Activated naive CD8-positive, alpha-beta T cell treated with anti-CD3 and anti-CD28 coated beads, Interleukin-2, amount 10 ng/mL, durations not matched to agents 7 days and 5 days (primary cell): ENCODE measurements around the gene LOX. TPM values are rescaled to one million over a fixed set of nuclear protein-coding genes. Genes with fewer than 3 reads are reported as not detected.
"Not testable (repeated sequence)": the region's sequence is repeated elsewhere in the genome, so short reads cannot be mapped to it uniquely, and the experiment has no call there.

ENCODE experiments used
- ATAC-seq: fragments of 150-1000 bp; cut with Tn5 transposase; one replicate; pipeline ENCODE4 v1.10.0; 2021; ENCODE audit warnings: low read depth, moderate library complexity
- POLR2A ChIA-PET: fragments of 350-600 bp; sonication (Branson Sonifier 250); formaldehyde crosslinking; loops from one replicate; lab custom pipeline; 2021; ENCODE audit warnings: antibody characterized with exemption; lab: Charles Lee
- DNase-seq: peaks from one replicate; pipeline ENCODE4 v3.0.0; 2021
- H3K27ac Mint-ChIP-seq: one replicate; pipeline ENCODE4 v1.8.0; 2022; ENCODE audit warnings: mild to moderate bottlenecking, mixed read lengths
- H3K27me3 Mint-ChIP-seq: one replicate; pipeline ENCODE4 v1.8.0; 2022; ENCODE audit warnings: mild to moderate bottlenecking, moderate library complexity, mixed read lengths
- H3K36me3 Mint-ChIP-seq: one replicate; pipeline ENCODE4 v1.8.0; 2021; ENCODE audit warnings: mild to moderate bottlenecking, mixed read lengths
- H3K4me1 Mint-ChIP-seq: one replicate; pipeline ENCODE4 v1.8.0; 2021; ENCODE audit warnings: mixed read lengths
- H3K4me3 Mint-ChIP-seq: one replicate; pipeline ENCODE4 v1.8.0; 2022; ENCODE audit warnings: mild to moderate bottlenecking, moderate library complexity, mixed read lengths
- H3K9me3 Mint-ChIP-seq: one replicate; pipeline ENCODE4 v1.8.0; 2021; ENCODE audit warnings: mixed read lengths
- total RNA-seq, 2 experiments: library from RNA; stranded (reverse); gene quantifications; one replicate each; pipeline ENCODE4 v1.2.3, GENCODE V29; 2021

LOX gene
- total RNA-seq, 2 experiments from 2014 or later: not detected

DNA sequence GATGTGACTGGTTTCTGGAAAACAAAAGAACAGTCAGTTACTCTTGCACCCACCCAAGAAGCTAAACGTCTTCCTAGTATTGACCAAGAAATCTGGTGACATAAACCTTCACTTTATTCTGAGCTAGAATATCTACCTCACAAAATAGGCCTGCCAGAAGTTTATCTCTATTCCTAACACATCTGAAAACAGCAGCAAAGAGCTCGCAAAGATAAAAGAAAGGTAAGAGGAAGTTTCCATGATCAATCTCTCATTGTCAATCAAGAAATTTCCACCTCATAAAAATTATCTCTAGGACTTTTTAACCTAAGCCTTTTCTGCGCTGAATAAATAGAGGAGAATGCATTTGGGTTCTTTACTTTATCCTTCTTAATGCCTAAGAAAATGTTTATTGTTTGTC lies 34.0 kb upstream of the LOX start:
- H3K4me1 Mint-ChIP-seq: no peaks in the 10 kb centered on the region
- H3K27me3 Mint-ChIP-seq: peaks cover 5% of the 10 kb centered on the region
- no peak overlapping the region for H3K4me3 Mint-ChIP-seq
- no peaks in the 10 kb centered on the region for H3K36me3 Mint-ChIP-seq
- POLR2A ChIA-PET: no interaction called here
- H3K27ac Mint-ChIP-seq: no peak overlapping the region
- no peaks in the 10 kb centered on the region for H3K9me3 Mint-ChIP-seq
- DNase-seq (no peak), ATAC-seq (no peak)

GRCh38 chr5:122111460-122111859 lies 33.4 kb upstream of the LOX start:
- ATAC-seq: no peak
- Mint-ChIP-seq H3K4me1 (no peaks in the 10 kb centered on the region), H3K4me3 (no peak overlapping the region), H3K27me3 (peaks cover 5% of the 10 kb centered on the region), H3K9me3 (no peaks in the 10 kb centered on the region), H3K36me3 (no peaks in the 10 kb centered on the region), H3K27ac (no peak overlapping the region)
- DNase-seq: no peak
- POLR2A ChIA-PET: no interaction called here

- POLR2A ChIA-PET: no interaction called here
- Mint-ChIP-seq H3K27ac (no peak overlapping the region), H3K4me3 (no peak overlapping the region), H3K9me3 (no peaks in the 10 kb centered on the region), H3K4me1 (no peaks in the 10 kb centered on the region), H3K36me3 (no peaks in the 10 kb centered on the region), H3K27me3 (peaks cover 5% of the 10 kb centered on the region)
- no peak for ATAC-seq
- DNase-seq: no peak
Measured at GRCh38 chr5:122110987-122111386, 32.9 kb upstream of the LOX start.

GRCh38 chr5:122107016-122107415 lies 29.0 kb upstream of the LOX start:
- POLR2A ChIA-PET: no interaction called here
- H3K4me1 Mint-ChIP-seq: no peaks in the 10 kb centered on the region
- H3K9me3 Mint-ChIP-seq: no peaks in the 10 kb centered on the region
- ATAC-seq: no peak
- peaks cover 11% of the 10 kb centered on the region for H3K27me3 Mint-ChIP-seq
- H3K36me3 Mint-ChIP-seq: no peaks in the 10 kb centered on the region
- H3K27ac Mint-ChIP-seq: no peak overlapping the region
- H3K4me3 Mint-ChIP-seq: no peak overlapping the region
- DNase-seq: no peak

GRCh38 chr5:122105909-122106308 lies 27.9 kb upstream of the LOX start:
- Mint-ChIP-seq H3K9me3 (no peaks in the 10 kb centered on the region), H3K36me3 (no peaks in the 10 kb centered on the region), H3K27me3 (peaks cover 11% of the 10 kb centered on the region), H3K27ac (no peak overlapping the region), H3K4me3 (no peak overlapping the region), H3K4me1 (no peaks in the 10 kb centered on the region)
- ATAC-seq: no peak
- POLR2A ChIA-PET: no interaction called here
- DNase-seq: no peak

GRCh38 chr5:122102825-122103224 lies 24.8 kb upstream of the LOX start:
- Mint-ChIP-seq H3K36me3 (no peaks in the 10 kb centered on the region), H3K27me3 (peaks cover 8% of the 10 kb centered on the region), H3K9me3 (no peaks in the 10 kb centered on the region), H3K4me1 (no peaks in the 10 kb centered on the region), H3K27ac (no peak overlapping the region), H3K4me3 (no peak overlapping the region)
- POLR2A ChIA-PET: no interaction called here
- ATAC-seq: no peak
- no peak for DNase-seq

- ATAC-seq (no peak), DNase-seq (no peak)
- H3K36me3 Mint-ChIP-seq: no peaks in the 10 kb centered on the region
Measured at GRCh38 chr5:122101636-122102285, 23.7 kb upstream of the LOX start.

DNA sequence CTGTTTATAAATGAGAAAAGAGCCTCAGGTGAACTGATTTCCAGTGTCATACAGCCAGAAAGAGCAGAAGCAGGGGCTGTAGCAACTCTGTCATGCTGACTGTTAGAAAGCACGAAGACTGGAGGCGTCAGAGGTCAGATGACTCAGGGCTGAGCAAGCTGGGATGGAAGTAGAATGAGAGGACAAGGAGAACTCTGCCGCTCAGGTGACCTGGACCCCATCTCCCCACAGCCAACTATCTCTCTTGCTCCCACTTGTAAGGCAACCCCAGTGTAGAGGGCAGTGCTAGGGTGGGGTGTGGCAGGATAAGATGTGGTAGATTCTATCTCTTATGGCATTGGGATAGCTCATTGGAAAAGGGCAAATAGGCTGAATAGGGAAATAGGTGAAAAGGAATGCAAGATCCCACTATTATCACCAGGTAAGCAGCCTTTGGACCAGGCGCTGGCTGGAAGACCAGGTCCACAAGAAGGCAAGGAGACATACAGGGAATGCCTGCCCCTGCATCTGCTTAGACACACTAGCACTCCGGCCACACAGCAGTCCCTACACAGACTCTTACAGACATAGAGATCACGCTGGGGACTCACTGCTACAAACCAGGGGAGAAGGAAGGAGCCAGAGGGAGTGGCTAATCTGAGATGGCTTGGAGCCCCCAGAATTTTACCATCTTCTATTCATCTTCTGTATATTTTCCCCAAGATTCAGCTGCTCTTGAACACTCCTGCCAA lies 21.2 kb upstream of the LOX start:
- Mint-ChIP-seq H3K9me3 (no peaks in the 10 kb centered on the region), H3K27ac (no peak overlapping the region), H3K4me1 (no peaks in the 10 kb centered on the region), H3K27me3 (peaks cover 4% of the 10 kb centered on the region), H3K4me3 (no peak overlapping the region), H3K36me3 (no peaks in the 10 kb centered on the region)
- POLR2A ChIA-PET: no interaction called here
- DNase-seq (no peak), ATAC-seq (no peak)

More at GRCh38 chr5:122101636-122102285, 23.7 kb upstream of the LOX start:
- POLR2A ChIA-PET: no interaction called here
- Mint-ChIP-seq H3K27ac (no peak overlapping the region), H3K9me3 (no peaks in the 10 kb centered on the region), H3K27me3 (peaks cover 8% of the 10 kb centered on the region), H3K4me3 (no peak overlapping the region), H3K4me1 (no peaks in the 10 kb centered on the region)

DNA sequence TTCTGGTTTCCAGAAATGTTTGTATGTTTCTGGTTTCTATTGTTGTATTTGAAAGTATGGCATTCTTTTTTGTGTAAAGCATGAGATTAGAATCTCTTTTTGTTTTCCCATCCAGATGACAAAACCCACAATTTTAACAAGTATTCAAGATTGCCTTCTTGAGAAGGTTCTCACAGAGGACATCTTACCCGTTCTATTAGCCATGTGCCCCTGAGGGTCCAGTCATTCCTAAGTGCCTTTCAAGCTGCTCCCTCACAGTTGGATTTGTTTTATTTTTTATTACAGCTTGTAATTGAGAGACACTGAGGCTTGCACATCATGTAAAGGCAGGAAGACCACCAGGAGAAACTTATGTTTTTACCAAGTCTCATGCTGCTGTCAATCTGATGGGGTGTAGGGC lies 19.3 kb upstream of the LOX start:
- Mint-ChIP-seq H3K4me3 (no peak overlapping the region), H3K36me3 (no peaks in the 10 kb centered on the region), H3K9me3 (no peaks in the 10 kb centered on the region), H3K4me1 (no peaks in the 10 kb centered on the region), H3K27me3 (peaks cover 2% of the 10 kb centered on the region), H3K27ac (no peak overlapping the region)
- ATAC-seq (no peak), DNase-seq (no peak)
- POLR2A ChIA-PET: no interaction called here

- H3K27ac Mint-ChIP-seq: no peak overlapping the region
- H3K36me3 Mint-ChIP-seq: no peaks in the 10 kb centered on the region
- no peak overlapping the region for H3K4me3 Mint-ChIP-seq
- H3K27me3 Mint-ChIP-seq: peaks cover 2% of the 10 kb centered on the region
- POLR2A ChIA-PET: no interaction called here
- DNase-seq: no peak
- no peak for ATAC-seq
- no peaks in the 10 kb centered on the region for H3K4me1 Mint-ChIP-seq
- no peaks in the 10 kb centered on the region for H3K9me3 Mint-ChIP-seq
Measured at GRCh38 chr5:122095158-122095557, 17.1 kb upstream of the LOX start.

DNA sequence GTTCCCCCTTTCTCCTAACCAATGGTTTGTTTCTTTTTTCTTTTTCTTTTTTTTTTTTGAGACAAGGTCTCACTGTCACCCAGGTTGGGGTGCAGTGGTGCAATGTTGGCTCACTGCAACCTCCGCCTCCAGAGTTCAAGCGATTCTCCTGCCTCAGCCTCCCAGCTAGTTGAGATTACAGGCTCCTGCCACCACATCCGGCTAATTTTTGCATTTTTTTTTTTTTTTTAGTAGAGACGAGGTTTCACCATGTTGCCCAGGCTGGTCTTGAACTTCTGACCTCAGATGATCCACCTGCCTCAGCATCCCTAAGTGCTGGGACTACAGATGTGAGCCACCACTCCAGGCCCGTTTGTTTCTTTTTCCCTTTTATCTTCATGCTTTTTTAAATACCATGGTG lies 16.2 kb upstream of the LOX start:
- H3K4me3 Mint-ChIP-seq, DNase-seq, ATAC-seq, H3K27ac Mint-ChIP-seq, H3K4me1 Mint-ChIP-seq, H3K36me3 Mint-ChIP-seq, H3K9me3 Mint-ChIP-seq, H3K27me3 Mint-ChIP-seq, POLR2A ChIA-PET: not testable (repeated sequence)

- no peaks in the 10 kb centered on the region for H3K36me3 Mint-ChIP-seq
- H3K27me3 Mint-ChIP-seq: peaks cover 2% of the 10 kb centered on the region
- H3K27ac Mint-ChIP-seq: no peak overlapping the region
- no peak overlapping the region for H3K4me3 Mint-ChIP-seq
- peaks cover 1% of the 10 kb centered on the region for H3K4me1 Mint-ChIP-seq
- no peak for ATAC-seq
- POLR2A ChIA-PET: no interaction called here
- H3K9me3 Mint-ChIP-seq: no peaks in the 10 kb centered on the region
- no peak for DNase-seq
Measured at GRCh38 chr5:122093415-122094180, 15.5 kb upstream of the LOX start.

GRCh38 chr5:122091936-122092600 lies 14.0 kb upstream of the LOX start:
- Mint-ChIP-seq H3K36me3 (no peaks in the 10 kb centered on the region), H3K4me1 (peaks cover 1% of the 10 kb centered on the region), H3K27me3 (peaks cover 5% of the 10 kb centered on the region), H3K4me3 (no peak overlapping the region), H3K9me3 (no peaks in the 10 kb centered on the region), H3K27ac (no peak overlapping the region)
- ATAC-seq (no peak), DNase-seq (no peak)
- POLR2A ChIA-PET: no interaction called here
